Hepatocyte (in vitro differentiated cells): ENCODE results near the gene GLT8D1.

ENCODE experiments used
- CTCF ChIP-seq: fragments of 200-600 bp; sonication (generic); IDR thresholded peaks from 2 replicates; pipeline ENCODE4 v1.5.1; 2016; ENCODE audit warnings: antibody characterized with exemption, mild to moderate bottlenecking; ENCODE audit not compliant: poor library complexity
- EZH2 ChIP-seq: fragments of 200-600 bp; sonication (generic); IDR thresholded peaks from 2 replicates; pipeline ENCODE4 v1.6.1; 2016; ENCODE audit warnings: antibody characterized with exemption, mild to moderate bottlenecking, borderline replicate concordance
- EZH2phosphoT487 ChIP-seq: fragments of 200-600 bp; sonication (generic); IDR thresholded peaks from one replicate; pipeline ENCODE4 v1.6.1; 2018; ENCODE audit warnings: antibody characterized with exemption, mild to moderate bottlenecking, low read depth, moderate library complexity; ENCODE audit not compliant: unreplicated experiment, severe bottlenecking

- no peak for TF ChIP-seq CTCF
- no peak for TF ChIP-seq EZH2
- no peak for TF ChIP-seq EZH2phosphoT487
Observed at GRCh38 chr3:52645549-52645948, 60.0 kb downstream of the GLT8D1 start.
